WTC11 (cell line): ENCODE measurements around the gene TST. TPM values are rescaled to one million over a fixed set of nuclear protein-coding genes. Genes with fewer than 3 reads are reported as not detected.

Source experiments
- ATAC-seq: fragments of 200-7000 bp; cut with Tn5 transposase; 2 replicates; pipeline ENCODE4 v1.10.0; 2021; ENCODE audit warnings: mild to moderate bottlenecking, moderate library complexity
- CTCF ChIA-PET: fragments of 300-600 bp; sonication (Branson Sonifier 250); formaldehyde crosslinking; loops from one replicate; lab custom pipeline; 2021; ENCODE audit warnings: antibody characterized with exemption; lab: Charles Lee
- POLR2A ChIA-PET: fragments of 350-600 bp; sonication (Branson Sonifier 250); formaldehyde crosslinking; loops from one replicate; lab custom pipeline; 2021; ENCODE audit warnings: antibody characterized with exemption; lab: Charles Lee
- DNase-seq: peaks from one replicate; pipeline ENCODE4 v3.0.0; 2021; ENCODE audit warnings: low spot score
- H3K27ac Mint-ChIP-seq: 2 replicates; pipeline ENCODE4 v1.8.0; 2021; ENCODE audit warnings: mixed read lengths
- H3K27me3 Mint-ChIP-seq: 2 replicates; pipeline ENCODE4 v1.8.0; 2021; ENCODE audit warnings: low read depth, mild to moderate bottlenecking, moderate library complexity, mixed read lengths
- H3K36me3 Mint-ChIP-seq: 2 replicates; pipeline ENCODE4 v1.8.0; 2021; ENCODE audit warnings: mixed read lengths
- H3K4me1 Mint-ChIP-seq: 2 replicates; pipeline ENCODE4 v1.8.0; 2022; ENCODE audit warnings: mixed read lengths
- H3K4me3 Mint-ChIP-seq: 2 replicates; pipeline ENCODE4 v1.8.0; 2021; ENCODE audit warnings: mild to moderate bottlenecking, moderate library complexity, mixed read lengths
- H3K9me3 Mint-ChIP-seq: 2 replicates; pipeline ENCODE4 v1.8.0; 2021; ENCODE audit warnings: mixed read lengths
- ATF1 ChIP-seq: sonication (generic); formaldehyde crosslinking; IDR thresholded peaks from 2 replicates; pipeline ENCODE4 v1.8.1; 2023; ENCODE audit warnings: mild to moderate bottlenecking, moderate library complexity, missing genetic modification reagents
- CREB1 ChIP-seq: sonication (generic); formaldehyde crosslinking; IDR thresholded peaks from 2 replicates; pipeline ENCODE4 v1.8.0; 2023; ENCODE audit warnings: mild to moderate bottlenecking, missing genetic modification reagents
- E2F4 ChIP-seq: sonication (generic); formaldehyde crosslinking; IDR thresholded peaks from 2 replicates; pipeline ENCODE4 v1.8.1; 2022; ENCODE audit warnings: low read depth, mild to moderate bottlenecking, moderate library complexity, missing genetic modification reagents, borderline replicate concordance
- GABPB1 ChIP-seq: sonication (generic); formaldehyde crosslinking; IDR thresholded peaks from 2 replicates; pipeline ENCODE4 v1.8.1; 2023; ENCODE audit warnings: mild to moderate bottlenecking, missing genetic modification reagents
- GTF2I ChIP-seq: fragments of 250-450 bp; sonication (Bioruptor Pico); conservative IDR thresholded peaks from 2 replicates; pipeline ENCODE4 v1.4.0; 2021; ENCODE audit warnings: mild to moderate bottlenecking
- NR1H2 ChIP-seq: sonication (generic); formaldehyde crosslinking; IDR thresholded peaks from 2 replicates; pipeline ENCODE4 v1.9.0; 2021; ENCODE audit warnings: mild to moderate bottlenecking, moderate library complexity, missing genetic modification reagents
- RORB ChIP-seq: fragments of 250-450 bp; sonication (Bioruptor Pico); IDR thresholded peaks from 2 replicates; pipeline ENCODE4 v1.9.0; 2021; ENCODE audit warnings: mild to moderate bottlenecking
- SMAD4 ChIP-seq: sonication (generic); formaldehyde crosslinking; IDR thresholded peaks from 2 replicates; pipeline ENCODE4 v1.8.0; 2022; ENCODE audit warnings: mild to moderate bottlenecking, missing genetic modification reagents
- SP1 ChIP-seq: sonication (generic); formaldehyde crosslinking; conservative IDR thresholded peaks from 2 replicates; pipeline ENCODE4 v1.8.1; 2022; ENCODE audit warnings: missing genetic modification reagents
- ZBTB43 ChIP-seq: sonication (generic); formaldehyde crosslinking; IDR thresholded peaks from 2 replicates; pipeline ENCODE4 v1.8.1; 2023; ENCODE audit warnings: mild to moderate bottlenecking, missing genetic modification reagents
- ZNF121 ChIP-seq: sonication (generic); formaldehyde crosslinking; IDR thresholded peaks from 2 replicates; pipeline ENCODE4 v1.8.0; 2023; ENCODE audit warnings: missing genetic modification reagents
- total RNA-seq: library from RNA; stranded (reverse); gene quantifications from 3 replicates; pipeline ENCODE4 v1.2.3, GENCODE V29; 2021
- TF ChIP-seq, protein P1 (sequence below): sonication (generic); formaldehyde crosslinking; IDR thresholded peaks from 2 replicates; pipeline ENCODE4 v1.8.0; 2023; ENCODE audit warnings: missing genetic modification reagents, mild to moderate bottlenecking, borderline replicate concordance
- TF ChIP-seq, protein P2 (sequence below): sonication (generic); formaldehyde crosslinking; IDR thresholded peaks from 2 replicates; pipeline ENCODE4 v1.8.0; 2022; ENCODE audit warnings: mild to moderate bottlenecking, missing genetic modification reagents
- TF ChIP-seq, protein P3 (sequence below): sonication (generic); formaldehyde crosslinking; IDR thresholded peaks from 2 replicates; pipeline ENCODE4 v1.8.1; 2022; ENCODE audit warnings: missing genetic modification reagents, borderline replicate concordance

Gene TST
- total RNA-seq, 1 experiment from 2014 or later: 24.4 TPM

GRCh38 chr22:37012956-37013355, 6.3 kb downstream of the TST start (continued):
- no peak for TF ChIP-seq E2F4 (CRISPR knock-in tag)
- TF ChIP-seq SP1 (CRISPR knock-in tag): no peak
- no peak for TF ChIP-seq GABPB1 (CRISPR knock-in tag)
- TF ChIP-seq, protein P1, sequence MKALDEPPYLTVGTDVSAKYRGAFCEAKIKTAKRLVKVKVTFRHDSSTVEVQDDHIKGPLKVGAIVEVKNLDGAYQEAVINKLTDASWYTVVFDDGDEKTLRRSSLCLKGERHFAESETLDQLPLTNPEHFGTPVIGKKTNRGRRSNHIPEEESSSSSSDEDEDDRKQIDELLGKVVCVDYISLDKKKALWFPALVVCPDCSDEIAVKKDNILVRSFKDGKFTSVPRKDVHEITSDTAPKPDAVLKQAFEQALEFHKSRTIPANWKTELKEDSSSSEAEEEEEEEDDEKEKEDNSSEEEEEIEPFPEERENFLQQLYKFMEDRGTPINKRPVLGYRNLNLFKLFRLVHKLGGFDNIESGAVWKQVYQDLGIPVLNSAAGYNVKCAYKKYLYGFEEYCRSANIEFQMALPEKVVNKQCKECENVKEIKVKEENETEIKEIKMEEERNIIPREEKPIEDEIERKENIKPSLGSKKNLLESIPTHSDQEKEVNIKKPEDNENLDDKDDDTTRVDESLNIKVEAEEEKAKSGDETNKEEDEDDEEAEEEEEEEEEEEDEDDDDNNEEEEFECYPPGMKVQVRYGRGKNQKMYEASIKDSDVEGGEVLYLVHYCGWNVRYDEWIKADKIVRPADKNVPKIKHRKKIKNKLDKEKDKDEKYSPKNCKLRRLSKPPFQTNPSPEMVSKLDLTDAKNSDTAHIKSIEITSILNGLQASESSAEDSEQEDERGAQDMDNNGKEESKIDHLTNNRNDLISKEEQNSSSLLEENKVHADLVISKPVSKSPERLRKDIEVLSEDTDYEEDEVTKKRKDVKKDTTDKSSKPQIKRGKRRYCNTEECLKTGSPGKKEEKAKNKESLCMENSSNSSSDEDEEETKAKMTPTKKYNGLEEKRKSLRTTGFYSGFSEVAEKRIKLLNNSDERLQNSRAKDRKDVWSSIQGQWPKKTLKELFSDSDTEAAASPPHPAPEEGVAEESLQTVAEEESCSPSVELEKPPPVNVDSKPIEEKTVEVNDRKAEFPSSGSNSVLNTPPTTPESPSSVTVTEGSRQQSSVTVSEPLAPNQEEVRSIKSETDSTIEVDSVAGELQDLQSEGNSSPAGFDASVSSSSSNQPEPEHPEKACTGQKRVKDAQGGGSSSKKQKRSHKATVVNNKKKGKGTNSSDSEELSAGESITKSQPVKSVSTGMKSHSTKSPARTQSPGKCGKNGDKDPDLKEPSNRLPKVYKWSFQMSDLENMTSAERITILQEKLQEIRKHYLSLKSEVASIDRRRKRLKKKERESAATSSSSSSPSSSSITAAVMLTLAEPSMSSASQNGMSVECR (CRISPR knock-in tag): no peak
- no peak for TF ChIP-seq SMAD4 (CRISPR knock-in tag)
- TF ChIP-seq RORB: no peak
- TF ChIP-seq, protein P2, sequence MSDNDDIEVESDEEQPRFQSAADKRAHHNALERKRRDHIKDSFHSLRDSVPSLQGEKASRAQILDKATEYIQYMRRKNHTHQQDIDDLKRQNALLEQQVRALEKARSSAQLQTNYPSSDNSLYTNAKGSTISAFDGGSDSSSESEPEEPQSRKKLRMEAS (CRISPR knock-in tag): no peak
- TF ChIP-seq CREB1: no peak
- no peak for TF ChIP-seq NR1H2 (CRISPR knock-in tag)
- TF ChIP-seq, protein P3, sequence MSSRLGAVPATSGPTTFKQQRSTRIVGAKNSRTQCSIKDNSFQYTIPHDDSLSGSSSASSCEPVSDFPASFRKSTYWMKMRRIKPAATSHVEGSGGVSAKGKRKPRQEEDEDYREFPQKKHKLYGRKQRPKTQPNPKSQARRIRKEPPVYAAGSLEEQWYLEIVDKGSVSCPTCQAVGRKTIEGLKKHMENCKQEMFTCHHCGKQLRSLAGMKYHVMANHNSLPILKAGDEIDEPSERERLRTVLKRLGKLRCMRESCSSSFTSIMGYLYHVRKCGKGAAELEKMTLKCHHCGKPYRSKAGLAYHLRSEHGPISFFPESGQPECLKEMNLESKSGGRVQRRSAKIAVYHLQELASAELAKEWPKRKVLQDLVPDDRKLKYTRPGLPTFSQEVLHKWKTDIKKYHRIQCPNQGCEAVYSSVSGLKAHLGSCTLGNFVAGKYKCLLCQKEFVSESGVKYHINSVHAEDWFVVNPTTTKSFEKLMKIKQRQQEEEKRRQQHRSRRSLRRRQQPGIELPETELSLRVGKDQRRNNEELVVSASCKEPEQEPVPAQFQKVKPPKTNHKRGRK (CRISPR knock-in tag): no peak
- TF ChIP-seq ATF1 (CRISPR knock-in tag): no peak

DNA sequence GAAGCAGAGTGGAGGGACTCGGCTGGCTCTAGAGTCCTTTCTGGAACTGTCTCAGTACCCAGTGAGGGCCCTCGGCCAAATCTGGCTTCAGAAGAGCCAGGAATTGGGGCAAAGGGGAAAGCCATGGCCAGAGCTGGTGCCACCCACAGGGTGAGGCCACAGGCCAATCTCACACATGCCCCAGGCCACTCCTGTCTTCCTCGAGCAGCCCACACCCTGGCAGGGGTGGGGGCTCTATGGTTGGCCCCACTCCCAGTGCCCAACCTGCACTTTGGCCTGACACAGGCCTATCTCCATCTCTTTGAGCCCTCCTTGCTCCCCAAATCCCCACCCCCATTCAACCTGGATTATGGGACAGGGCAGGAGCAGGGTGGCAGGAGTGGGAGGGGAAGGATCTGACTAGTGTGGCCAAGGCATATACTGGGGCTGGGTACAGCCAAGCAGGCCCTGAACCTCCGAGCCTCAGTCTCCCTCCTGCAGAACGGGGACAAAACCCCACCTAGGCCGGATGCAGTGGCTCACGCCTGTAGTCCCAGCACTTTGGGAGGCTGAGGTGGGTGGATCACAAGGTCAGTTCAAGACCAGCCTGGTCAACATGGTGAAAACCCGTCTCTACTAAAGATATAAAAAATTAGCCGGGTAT, 6.9 kb downstream of the TST start:
- Mint-ChIP-seq H3K9me3 (no peaks in the 10 kb centered on the region), H3K27me3 (peaks cover 20% of the 10 kb centered on the region), H3K27ac (no peak overlapping the region), H3K4me1 (peaks cover 9% of the 10 kb centered on the region), H3K4me3 (no peak overlapping the region), H3K36me3 (no peaks in the 10 kb centered on the region; the same call in 1 of the 2 replicates)
- no peak for ATAC-seq
- CTCF ChIA-PET: interaction anchor here (0.7 to 1.2 kb wide), 2 partner anchors 9 to 34 kb away, joined by 3 to 4 read pairs; no protein-coding TSS in a partner anchor
- TF ChIP-seq GTF2I (no peak), ZNF121 (CRISPR knock-in tag) (peak; percentile 31; the same call in 1 of the 2 replicates)
- no peak for DNase-seq
- POLR2A ChIA-PET: no interaction called here

GRCh38 chr22:37011472-37011871, 7.8 kb downstream of the TST start:
- Mint-ChIP-seq H3K4me3 (no peak overlapping the region), H3K9me3 (no peaks in the 10 kb centered on the region), H3K27ac (no peak overlapping the region), H3K27me3 (peaks cover 26% of the 10 kb centered on the region), H3K4me1 (peaks cover 8% of the 10 kb centered on the region), H3K36me3 (no peaks in the 10 kb centered on the region)
- ATAC-seq (no peak), DNase-seq (no peak)
- POLR2A ChIA-PET: no interaction called here
- CTCF ChIA-PET: interaction anchor here (1.0 to 1.7 kb wide), 3 partner anchors 13 to 155 kb away, joined by 3 to 8 read pairs (median 3); no protein-coding TSS in a partner anchor
- 0 out of 2 replicates have a peak, but pooled peaks have one; percentile 9 for TF ChIP-seq GTF2I
- no peak for TF ChIP-seq ZBTB43
